ENCODE measurements around the gene PDGFC.
A peak's percentile ranks its signal among the peaks of the same experiment; 100 is the strongest.

Gene PDGFC, protein sequence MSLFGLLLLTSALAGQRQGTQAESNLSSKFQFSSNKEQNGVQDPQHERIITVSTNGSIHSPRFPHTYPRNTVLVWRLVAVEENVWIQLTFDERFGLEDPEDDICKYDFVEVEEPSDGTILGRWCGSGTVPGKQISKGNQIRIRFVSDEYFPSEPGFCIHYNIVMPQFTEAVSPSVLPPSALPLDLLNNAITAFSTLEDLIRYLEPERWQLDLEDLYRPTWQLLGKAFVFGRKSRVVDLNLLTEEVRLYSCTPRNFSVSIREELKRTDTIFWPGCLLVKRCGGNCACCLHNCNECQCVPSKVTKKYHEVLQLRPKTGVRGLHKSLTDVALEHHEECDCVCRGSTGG

DNA sequence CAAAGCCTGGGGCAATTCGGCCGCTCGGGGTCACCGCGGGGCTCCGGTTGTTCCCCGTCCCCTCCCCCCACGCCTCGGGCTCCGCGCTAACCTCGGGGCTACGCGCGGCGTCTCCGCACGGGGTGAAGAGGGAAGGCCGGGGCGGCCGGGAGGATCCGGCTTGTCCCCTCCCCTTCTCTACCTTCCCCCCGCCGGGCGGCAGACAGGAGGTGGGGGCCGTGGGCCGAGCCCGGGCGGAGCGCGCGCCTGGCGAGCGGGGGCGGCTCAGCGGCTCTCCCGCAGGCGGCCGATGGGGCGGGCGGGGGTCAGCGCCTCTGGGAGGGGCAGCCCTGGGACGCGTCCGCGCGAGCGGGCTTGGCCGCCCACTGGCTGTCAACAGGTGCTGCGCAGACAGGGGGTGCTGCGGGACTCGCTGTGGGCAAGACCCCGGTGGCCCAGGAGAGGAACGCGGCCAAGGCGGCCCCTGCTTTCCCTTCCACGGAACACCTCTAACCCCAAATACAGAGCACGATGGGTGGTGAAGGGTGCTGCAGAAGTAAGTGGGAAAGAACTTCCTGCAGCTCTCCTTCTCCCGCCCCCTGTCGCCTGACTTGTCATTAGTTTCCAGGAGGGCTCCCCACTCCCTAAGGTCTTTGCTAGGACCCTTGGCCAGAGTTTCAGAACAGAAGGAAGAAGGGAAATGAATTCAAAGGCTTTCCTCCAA is at the start of gene PDGFC:
Gene PDGFC (minus strand): TSS at position 124 of the 703 bp plus-strand sequence. CDS start 896 bp downstream, outside the sequence.
- DNase-seq = peak; percentile 19
- peak; percentile 41 for ATAC-seq

DNA sequence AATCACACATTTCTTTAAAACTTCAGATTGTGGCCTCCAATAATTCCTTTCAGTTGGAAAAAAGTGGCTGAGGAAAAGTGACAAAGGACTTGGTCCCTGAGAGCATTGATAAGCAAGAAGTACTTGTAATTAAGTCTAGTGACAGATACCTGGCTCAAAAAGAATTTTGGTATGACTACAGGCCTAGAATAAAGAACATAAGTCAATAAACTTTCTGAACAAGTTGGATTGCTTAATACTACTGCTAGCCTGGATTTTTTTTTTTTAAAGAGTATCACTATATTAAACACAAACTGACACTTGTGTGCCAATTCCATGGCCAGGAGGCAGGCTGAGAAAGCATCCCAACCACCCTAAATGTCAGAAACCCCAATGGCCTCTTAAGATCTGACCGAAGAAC is 49.3 kb upstream of the PDGFC start:
- ATAC-seq (no peak), DNase-seq (no peak)

DNA sequence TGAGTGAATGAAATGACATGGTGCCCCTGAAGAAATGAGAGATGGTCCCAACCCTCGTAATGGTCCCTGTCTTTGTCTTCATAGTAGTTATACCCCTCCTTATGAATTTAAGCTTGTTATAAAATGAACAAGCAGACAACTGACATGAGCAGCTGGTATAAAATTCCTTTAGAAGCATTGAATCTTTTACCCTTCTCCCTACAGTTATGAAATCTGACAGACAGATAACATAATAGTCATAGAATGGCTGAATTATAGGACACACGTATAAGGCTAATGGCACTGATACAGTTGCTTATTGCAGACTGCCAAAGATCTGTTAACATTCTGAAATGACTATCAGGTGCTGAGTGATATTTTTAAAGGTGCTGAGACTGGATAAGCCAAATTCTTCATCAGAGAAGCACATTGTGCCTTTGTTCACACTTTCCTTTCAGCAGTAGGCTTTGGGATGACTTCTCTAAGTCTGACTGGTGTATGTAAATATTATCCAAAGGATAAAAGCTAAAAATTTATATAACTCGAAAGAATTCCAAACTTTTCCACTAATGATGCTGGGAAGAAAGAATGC is 47.4 kb upstream of the PDGFC start:
- DNase-seq = no peak
- no peak for ATAC-seq

DNA sequence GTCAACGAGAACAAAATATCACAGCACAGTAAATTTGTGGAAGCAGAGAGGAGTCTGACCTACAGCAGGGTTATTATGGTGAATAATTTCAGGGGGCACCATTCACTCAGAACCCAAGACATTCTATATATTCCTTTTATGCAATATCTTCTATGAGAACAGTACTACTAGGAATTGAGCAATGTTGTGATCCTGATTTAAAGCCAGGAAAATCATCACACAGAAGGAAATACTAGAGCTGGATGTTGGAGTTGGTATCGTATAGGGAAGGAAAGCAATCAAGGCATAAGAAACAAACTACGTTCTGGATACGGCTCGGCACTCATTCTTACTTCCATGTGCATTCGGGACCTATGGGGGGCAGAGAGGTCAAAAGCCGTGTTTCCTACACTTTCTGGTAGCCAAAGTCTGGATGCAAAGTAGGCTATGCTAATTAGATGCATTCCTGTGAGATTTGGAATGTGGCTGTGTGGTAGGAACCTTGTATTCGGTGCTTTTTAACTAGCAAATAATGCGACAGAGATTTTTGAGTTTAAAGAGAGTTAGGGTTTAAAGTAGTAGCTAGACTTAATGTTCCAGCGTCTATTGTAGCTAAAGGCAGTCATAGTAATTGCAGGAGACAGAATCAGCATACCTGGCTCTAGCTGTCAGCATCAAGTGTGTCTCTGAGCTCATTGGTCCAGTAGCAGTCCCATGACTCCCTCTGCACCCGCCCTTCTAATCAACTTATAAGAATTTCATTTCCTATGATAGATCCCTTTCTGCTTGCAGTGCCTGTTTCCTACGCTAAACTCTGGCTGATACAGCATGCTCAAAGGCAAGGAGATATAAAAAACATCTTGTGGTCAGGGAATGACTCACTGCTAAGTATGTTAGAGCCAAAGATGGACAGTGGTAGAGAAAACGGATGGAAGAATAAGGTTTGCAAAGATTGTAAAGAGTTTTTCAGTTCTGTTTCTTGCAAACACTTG is 43.3 kb upstream of the PDGFC start:
- no peak for DNase-seq
- ATAC-seq = no peak

DNA sequence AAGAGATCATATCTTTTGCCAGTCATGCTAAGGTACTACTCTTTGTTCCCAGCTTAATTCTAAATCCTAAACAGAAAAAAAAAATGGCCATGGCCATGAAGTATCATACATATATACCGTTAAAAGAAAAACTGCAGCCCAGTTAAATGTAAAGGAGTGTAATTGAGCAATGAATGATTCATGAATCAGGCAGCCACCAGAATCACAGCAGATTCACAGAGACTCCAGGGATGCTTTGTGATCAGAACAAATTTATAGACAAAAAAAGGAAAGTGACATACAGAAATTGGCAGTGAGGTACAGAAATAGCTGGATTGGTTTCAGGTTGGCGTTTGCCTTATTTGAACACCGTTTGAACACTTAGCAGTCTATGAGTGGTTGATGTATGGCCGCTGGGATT is 42.1 kb upstream of the PDGFC start:
- DNase-seq (no peak), ATAC-seq (no peak)

DNA sequence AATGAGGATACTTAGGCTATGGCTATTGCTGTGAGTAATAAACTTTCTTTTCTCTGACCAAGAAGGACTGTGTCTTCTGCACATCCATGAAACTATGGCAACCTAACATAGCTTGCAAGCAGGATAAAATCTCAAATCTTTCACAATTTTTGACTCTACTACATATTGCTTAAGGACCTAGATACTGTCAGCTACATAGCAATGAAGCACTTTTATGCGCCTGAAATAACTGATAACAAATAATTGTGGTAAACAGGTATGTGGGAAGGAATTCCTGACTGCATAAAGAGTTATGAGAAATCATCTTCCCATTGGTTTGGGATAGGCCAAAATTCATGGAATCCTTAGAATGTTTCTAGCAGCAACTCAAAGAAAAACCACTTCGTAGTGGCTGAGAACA is 41.2 kb upstream of the PDGFC start:
- no peak for DNase-seq
- no peak for ATAC-seq

DNA sequence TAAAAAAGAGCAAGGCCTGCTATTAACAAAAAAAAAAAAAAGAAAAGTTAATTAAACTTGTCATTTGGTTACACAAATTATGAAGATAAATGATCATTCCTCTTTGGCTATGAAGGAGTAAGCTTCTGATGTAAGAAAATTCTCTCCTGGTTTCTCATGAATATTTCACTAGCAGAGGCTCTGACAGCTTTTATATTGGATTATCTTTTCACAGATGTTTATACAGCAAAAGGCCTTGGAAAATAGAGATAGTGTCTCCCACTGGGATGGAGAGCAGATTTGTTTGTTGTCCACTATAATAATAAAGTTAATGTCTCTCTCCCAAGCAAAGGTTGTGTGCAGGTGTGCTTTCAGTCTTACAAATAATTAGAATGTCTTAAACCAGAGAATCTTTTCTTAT is 40.7 kb upstream of the PDGFC start:
- no peak for ATAC-seq

DNA sequence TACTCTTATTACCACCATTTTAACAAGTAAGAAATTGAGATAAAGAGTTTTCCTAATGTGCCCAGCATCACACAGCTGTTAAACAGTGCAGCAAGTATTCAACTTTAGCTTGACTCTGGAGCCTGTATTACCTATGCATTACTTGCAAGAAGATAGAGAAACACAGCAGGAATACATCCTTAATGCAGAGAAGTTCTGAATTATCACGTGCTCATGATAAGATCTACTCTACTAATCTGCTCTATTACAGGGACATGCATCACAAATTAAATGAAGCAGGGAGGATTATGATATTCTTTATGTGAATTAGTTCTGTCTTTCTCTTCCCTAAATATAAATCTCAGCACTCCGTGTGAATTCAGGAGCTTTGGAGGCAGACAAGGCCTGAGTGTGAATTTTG is 39.0 kb upstream of the PDGFC start:
- DNase-seq = no peak
- ATAC-seq = no peak

More for the DNA sequence above, 40.7 kb upstream of the PDGFC start:
- DNase-seq = no peak

DNA sequence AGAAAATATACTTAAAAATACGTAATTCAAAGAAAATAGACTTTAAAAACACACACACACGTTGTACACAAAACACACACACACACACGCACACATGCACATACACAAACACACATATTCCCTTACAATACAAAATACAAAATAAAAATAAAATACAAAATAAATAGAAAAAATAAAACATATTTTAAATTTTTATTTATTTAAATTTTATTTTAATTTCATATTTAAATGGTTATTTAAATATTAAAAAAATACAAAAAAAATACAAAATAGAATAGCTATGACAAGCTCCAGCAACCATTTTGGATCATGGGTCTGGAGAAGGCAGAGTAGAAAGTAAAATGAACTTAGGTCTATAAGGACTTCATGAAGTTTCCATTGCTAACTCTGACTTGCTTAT is 34.2 kb upstream of the PDGFC start:
- DNase-seq (no peak), ATAC-seq (no peak)

DNA sequence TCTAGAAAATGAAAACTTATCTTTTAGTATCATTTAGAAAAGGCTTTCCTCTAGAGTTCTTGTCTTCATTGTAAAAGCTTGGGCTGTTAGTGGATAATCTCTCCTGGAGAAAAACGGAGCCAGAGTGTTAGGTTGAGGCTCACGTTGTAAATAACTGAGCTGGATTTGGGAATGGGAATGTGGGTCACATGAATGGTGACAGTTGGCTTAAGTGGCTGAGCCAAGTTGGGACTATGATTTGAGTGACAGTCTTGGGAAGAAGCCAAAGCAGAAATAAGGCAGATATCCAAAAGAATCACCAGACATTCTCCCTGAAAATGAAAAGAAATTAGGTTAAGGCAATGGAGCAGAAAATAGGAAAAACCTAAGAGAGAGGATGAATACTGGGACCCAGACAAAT is 33.6 kb upstream of the PDGFC start:
- DNase-seq (no peak), ATAC-seq (no peak)

DNA sequence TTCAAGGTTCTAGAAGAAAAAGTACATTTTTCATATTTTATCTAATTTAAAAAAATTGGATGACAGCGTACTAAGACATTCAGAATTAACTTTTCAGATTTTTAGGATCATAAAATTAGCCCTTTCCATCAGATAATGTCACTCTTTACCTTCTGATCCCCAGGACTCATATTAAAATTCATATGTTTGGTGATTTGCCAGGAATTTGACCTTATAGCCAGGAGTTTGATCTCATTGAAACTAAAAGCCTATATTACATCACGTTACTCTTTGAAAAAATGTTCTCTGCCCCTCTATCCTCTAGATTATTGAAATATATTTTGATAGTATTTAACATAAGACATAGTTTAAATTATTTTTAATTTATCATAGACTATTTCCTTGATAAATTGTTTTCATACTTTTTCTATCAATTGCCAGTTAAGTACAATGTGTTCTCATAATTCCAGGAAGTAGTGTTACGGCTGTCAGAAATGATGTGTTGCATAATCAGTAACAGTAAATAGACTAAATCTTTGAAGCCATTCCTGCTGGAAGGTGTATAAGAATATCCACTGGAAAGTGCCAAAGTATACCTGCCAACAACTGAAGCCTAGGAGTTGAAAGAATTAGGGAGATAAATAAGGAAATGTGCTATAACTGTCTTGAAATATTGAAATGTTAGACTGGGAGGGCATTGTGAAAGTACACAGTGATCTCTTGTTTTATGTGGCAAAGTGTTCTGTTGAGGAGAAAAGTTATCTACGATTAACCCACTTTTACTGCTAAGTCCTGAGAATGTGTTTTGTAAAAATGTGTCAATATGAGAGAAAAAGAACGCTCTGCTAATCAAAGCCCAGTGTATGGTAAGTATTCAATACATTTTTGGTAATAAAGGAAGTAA is 32.9 kb upstream of the PDGFC start:
- DNase-seq (no peak), ATAC-seq (no peak)

DNA sequence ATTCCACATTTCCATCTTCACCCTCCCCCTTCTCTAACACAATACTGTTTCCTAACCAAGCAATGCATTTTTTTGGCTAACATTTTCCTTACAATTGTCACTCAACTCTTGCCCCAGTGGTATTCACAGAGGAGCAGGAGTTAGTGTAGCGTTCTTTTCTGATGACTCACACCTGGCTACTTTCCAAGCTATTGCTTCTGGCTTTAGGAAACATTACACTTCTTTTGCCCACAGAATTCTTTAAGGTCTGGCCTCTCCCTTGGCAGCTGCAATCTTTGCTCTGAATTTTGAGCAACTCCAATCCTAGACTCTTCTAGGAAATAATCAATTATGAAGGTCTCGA is 27.5 kb upstream of the PDGFC start:
- no peak for DNase-seq
- ATAC-seq = no peak

DNA sequence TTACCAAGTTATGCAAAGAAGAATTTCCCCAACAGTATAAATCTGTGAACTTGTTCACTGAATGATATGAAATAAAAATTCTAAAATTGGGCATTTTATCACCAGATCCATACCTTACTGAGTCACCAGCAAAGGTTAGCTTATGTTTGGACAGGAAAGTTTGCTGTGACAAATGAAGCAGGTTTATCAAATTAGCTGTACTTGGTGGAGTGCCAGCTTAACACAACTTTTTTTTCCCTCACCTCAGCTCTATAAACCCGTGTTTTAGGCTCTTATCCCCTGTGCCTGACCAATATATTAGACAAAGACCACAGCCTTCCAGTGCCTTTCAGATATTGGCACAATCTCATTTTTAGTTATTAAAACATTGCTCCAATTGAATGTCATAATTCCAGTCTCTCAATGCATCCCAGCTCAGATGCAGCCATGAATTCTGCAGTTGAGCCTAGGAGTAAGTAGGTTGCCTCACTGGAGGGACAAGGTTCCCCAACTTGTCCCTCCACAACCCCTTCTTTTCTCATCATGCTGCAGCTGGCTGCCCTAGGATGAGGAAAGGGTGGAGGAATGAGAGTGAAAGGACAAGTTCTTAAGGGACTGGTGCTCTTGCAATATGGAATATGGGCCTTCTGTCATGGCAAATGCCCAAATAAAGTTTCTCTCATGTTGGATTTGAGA is 27.0 kb upstream of the PDGFC start:
- DNase-seq (no peak), ATAC-seq (no peak)

DNA sequence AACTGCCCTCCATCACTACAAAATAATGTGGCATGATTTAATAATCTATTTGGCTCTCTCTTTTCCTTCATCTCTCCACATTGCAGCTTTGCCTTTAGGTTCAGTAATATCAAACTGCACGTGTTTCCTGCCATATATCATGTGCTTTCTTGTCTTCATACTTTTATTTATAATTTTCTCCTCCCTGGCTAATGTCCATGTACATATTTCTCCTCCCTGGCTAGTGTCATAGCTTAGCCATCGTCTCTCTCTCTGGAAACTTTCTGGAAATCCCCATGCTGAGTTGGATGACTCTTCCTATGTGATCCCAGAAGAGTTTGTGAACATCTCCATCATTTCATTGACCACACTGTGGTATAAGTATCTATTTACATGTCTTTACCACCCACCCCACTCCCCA is 21.3 kb upstream of the PDGFC start:
- DNase-seq = no peak
- ATAC-seq = no peak

DNA sequence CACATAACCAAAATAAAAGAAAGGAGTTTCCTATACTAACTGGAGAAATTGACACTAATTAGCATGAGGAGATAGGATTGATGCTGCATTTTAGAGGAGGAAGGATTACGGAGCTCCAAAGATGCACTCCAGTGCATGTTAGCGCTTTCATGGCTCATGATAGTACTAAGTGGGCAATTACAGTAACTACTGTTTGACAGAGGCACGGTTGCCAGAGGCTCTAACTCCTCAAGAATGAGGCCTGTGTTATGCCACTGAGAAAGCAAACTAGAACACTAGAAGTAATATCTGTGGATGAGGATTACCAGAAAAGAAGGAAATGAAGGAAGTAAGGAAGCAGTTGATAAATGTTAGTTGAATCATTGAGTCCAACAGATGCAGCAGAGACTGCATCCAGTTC is 19.6 kb upstream of the PDGFC start:
- ATAC-seq (no peak), DNase-seq (no peak)

DNA sequence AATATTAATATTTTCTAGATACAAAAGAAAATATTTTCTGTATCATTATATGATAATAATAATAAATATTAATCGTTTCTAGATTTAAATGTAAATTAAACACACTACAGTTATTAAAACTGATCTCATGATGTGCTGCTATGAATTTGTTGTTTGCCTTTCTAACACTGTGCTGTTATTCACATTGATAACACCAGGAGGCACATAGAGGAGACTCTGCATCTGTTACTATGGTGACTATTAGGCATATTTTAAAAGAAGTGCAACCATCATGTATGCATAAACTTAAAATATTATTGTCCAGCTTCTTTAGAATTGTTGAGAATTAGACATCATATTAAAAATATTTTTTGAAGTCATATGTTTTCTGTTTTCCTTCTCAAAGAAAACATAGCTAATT is 11.8 kb upstream of the PDGFC start:
- DNase-seq (no peak), ATAC-seq (no peak)

DNA sequence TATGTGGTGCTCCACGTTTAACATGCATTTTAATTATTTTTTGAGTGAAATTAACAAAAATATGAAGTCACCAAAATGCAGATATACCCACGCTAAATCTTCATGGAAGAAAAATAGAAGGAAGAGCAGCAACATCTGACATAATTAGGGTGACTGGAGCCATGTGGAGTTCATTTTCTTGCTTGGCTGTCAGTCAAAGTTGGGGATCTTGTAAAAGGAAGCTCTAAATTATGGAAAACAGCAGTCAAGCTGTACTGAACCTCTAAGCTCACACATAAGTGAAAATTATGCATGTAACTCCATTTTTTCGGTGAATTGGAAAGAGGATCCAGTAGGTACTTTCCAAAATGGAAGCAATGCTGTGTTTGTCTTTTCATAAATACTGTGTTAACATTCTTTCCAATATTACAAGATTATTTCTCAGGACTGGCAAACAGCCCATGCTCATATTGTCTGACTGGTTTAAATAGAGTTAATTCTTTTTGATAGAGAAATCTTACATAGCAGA is 9.7 kb upstream of the PDGFC start:
- no peak for DNase-seq
- no peak for ATAC-seq

DNA sequence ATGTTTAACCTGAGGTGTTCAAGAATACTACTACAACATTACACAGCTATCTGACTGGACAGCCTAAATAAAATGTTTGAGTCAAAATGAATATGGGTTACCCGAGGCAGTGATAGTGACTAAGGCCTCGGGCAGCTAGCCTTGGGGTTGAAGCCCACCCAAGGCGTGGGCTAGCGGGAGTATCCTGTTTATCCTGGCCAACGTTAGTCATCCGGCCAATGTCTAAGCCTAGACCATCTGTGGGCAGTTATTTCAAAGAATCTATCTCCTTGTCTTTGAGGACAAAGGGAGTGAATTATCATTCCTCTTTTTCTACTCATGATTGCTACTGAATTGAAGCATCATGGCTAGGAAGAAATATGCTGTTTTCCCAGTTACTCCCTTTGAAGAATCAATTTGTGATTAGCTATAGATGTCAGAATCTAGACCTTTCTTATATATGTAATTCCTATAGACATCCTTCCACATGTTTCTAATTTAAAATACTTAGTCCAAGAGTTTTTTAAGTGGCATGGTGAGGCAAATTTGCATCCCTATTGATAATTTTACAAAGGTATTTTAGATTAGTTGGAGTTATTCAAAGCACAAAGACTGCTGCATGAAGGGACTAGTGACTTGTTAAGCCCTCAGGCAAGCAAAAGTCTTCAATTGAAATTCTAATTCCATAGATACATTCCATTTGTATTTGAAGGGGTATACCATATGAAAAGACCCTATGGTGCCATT is 6.0 kb upstream of the PDGFC start:
- DNase-seq (no peak), ATAC-seq (no peak)

DNA sequence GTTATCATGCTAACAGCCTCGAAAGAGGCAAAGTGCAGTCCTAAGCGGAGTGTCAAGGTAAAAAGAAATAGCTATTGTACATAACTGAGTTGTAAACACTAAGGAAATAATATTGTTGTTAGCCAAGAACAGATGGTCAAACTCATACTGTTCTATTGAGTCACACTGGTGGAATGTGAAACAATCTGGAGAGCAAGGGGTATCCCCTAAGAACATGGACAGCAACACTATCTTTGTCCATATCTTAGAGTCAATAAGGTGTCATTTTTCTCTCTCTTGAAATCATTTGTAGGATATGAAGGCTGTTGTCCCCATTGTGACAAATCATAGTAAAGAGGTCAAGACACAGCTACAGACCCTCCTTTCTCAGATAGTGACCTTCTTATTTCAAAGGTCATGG is 4.5 kb upstream of the PDGFC start:
- DNase-seq (no peak), ATAC-seq (no peak)

DNA sequence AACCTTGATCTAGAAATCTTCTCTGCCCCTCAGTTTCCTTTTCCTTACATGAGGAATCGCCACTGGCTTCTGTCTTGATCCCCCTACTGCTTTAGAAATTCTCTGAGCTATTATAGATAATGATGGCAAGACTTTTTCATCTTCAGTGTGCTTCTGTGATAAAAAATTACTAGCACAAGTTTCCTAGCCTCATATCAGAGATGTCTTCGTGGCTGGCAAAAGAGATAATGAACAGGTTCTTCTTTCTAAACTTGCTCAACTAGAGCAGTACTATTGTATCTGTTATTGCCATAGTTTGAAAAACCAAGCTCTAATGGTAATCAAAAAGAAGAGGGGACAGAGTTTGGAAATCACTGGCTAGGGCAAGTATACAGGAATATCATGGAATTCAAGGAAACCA is 4.1 kb upstream of the PDGFC start:
- no peak for ATAC-seq
- no peak for DNase-seq
